BJ (cell line): Measurements from ENCODE around the gene MBD5. TPM values are rescaled to one million over a fixed set of nuclear protein-coding genes. Genes with fewer than 3 reads are reported as not detected.

ENCODE experiments used
- CTCF ChIA-PET: fragments of 350-600 bp; formaldehyde crosslinking; extraction: SDS; loops from one replicate; lab custom pipeline; 2021; ENCODE audit warnings: antibody characterized with exemption, inconsistent platforms; lab: Yijun Ruan, JAX
- POLR2A ChIA-PET: fragments of 300-600 bp; sonication (Branson Sonifier 250); formaldehyde crosslinking; extraction: SDS; loops from one replicate; lab custom pipeline; 2021; ENCODE audit warnings: antibody characterized with exemption; lab: Charles Lee
- DNase-seq: peaks from one replicate; pipeline ENCODE4 v3.0.0-alpha.2; 2011; ENCODE audit warnings: low read depth
- H3K27me3 ChIP-seq: 2 replicates; pipeline ENCODE4 v1.6.0; 2011; ENCODE audit warnings: low read length; ENCODE audit not compliant: control insufficient read depth, insufficient read depth
- H3K36me3 ChIP-seq: 2 replicates; pipeline ENCODE4 v1.5.1; 2011; ENCODE audit warnings: low read length; ENCODE audit not compliant: control insufficient read depth, insufficient read depth
- H3K4me3 ChIP-seq: 2 replicates; pipeline ENCODE4 v1.5.1; 2011; ENCODE audit warnings: low read depth, mild to moderate bottlenecking, control low read depth, low read length
- polyA plus RNA-seq: library from polyadenylated mRNA; depleted of rRNA; stranded (reverse); fragments of >200 nt; gene quantifications from 2 replicates; pipeline ENCODE4 v1.2.3, GENCODE V29; 2011
- TF ChIP-seq, protein P1 (sequence below): IDR thresholded peaks from 2 replicates; pipeline ENCODE4 v1.5.1; 2011; ENCODE audit warnings: low read depth, mild to moderate bottlenecking, control low read depth, inconsistent platforms, low read length, moderate library complexity; ENCODE audit not compliant: insufficient read depth

MBD5 gene
- polyA plus RNA-seq, 1 experiment: 20.4 TPM

DNA sequence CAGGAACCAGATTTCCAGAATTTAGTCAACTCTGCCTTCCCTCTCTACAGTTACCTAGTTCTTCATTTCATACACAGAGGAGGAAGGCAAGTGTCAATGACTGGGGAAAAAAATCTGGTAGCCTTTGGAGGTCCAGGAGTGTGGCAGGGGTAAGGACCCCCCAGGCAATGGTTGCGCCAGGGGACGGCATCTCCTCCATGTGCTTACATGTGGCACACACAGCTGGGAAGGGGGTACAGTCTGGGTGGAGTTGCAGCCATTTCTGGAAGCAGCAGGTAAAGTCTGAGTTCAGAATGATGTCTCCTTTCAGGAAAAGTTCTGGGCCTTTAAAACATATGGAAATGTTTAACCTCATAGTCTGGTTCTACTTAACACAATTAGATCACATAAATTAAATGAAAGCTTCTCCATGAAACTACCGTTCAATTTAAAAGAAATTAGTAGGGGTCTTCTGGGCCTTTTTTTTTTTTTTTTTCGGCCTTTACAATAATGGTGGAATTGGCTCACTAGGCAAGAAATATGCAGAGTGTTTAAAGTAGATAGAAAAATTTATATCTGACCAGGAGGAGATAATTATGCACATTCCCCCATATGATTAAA lies 470.0 kb downstream of the MBD5 start:
- TF ChIP-seq, protein P1, sequence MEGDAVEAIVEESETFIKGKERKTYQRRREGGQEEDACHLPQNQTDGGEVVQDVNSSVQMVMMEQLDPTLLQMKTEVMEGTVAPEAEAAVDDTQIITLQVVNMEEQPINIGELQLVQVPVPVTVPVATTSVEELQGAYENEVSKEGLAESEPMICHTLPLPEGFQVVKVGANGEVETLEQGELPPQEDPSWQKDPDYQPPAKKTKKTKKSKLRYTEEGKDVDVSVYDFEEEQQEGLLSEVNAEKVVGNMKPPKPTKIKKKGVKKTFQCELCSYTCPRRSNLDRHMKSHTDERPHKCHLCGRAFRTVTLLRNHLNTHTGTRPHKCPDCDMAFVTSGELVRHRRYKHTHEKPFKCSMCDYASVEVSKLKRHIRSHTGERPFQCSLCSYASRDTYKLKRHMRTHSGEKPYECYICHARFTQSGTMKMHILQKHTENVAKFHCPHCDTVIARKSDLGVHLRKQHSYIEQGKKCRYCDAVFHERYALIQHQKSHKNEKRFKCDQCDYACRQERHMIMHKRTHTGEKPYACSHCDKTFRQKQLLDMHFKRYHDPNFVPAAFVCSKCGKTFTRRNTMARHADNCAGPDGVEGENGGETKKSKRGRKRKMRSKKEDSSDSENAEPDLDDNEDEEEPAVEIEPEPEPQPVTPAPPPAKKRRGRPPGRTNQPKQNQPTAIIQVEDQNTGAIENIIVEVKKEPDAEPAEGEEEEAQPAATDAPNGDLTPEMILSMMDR: no peak
- Histone ChIP-seq H3K4me3 (no peak overlapping the region), H3K36me3 (no peaks in the 10 kb centered on the region; the same call in 1 of the 2 replicates), H3K27me3 (no peaks in the 10 kb centered on the region)
- DNase-seq: no peak
- CTCF ChIA-PET: no interaction called here
- POLR2A ChIA-PET: no interaction called here

DNA sequence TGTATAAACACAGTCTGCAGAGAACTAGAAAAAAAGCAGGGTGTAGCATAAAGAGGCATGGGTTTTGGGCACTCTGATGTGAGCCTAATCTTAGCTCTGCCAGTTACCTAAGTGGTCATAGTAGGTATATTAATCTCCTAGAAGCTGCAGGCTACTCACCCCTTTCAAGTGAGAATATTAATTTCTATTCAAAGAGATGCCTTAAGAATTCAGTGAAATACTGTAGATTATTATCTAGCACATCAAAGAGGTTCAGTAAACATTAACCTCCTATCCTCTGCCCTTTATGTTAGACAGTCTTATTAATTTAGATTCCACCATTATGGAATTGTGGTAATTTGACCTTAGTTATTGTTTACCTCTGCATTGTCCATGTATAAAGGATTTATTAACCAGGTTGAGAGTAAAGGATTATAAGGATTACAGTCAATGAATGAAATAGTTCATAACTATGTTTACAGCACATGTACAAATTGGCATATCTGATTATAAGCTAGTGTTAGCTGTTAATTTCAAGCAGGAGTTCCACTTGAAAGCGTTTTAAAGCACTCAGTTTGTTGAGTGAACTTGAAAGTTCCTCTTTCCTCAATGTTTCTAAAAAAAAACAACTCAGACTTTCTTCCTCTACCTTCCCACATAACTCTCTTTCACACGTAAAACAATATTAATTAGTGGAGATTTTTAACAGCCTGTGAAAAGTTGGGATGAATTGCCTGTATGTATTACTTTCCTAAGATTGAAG lies 473.1 kb downstream of the MBD5 start:
- TF ChIP-seq, protein P1: no peak
- ChIA-PET POLR2A (interaction anchor here (0.6 kb wide), 1 partner anchor 28 kb away, joined by 11 read pairs; no protein-coding TSS in a partner anchor), CTCF (interaction anchor here (2.3 kb wide), 1 partner anchor 15 kb away, joined by 6 read pairs; no protein-coding TSS in a partner anchor)
- Histone ChIP-seq H3K4me3 (no peak overlapping the region), H3K27me3 (no peaks in the 10 kb centered on the region), H3K36me3 (no peaks in the 10 kb centered on the region; the same call in none of the 2 replicates)
- no peak for DNase-seq

DNA sequence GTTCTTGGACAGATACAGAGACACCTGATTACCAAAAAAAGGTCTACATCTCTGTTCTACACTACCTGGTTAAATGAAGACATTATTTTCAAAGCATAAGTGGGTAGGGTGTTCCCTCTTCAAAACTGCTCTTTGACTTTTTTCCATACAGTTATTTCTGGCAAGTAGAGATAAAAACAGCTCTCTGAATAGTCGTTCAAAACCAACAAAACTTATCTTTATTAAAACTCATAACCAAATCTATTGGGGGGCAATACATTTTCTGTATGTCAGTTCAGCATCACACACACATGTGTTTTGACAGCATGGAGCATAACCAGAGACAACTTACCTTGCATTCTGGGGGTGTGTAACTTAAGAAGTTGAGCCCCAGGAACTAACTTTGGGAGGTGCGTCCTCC lies 474.7 kb downstream of the MBD5 start:
- Histone ChIP-seq H3K4me3 (no peak overlapping the region), H3K27me3 (no peaks in the 10 kb centered on the region), H3K36me3 (no peaks in the 10 kb centered on the region; the same call in 1 of the 2 replicates)
- TF ChIP-seq, protein P1: no peak
- ChIA-PET POLR2A (no interaction called here), CTCF (no interaction called here)
- DNase-seq: no peak

DNA sequence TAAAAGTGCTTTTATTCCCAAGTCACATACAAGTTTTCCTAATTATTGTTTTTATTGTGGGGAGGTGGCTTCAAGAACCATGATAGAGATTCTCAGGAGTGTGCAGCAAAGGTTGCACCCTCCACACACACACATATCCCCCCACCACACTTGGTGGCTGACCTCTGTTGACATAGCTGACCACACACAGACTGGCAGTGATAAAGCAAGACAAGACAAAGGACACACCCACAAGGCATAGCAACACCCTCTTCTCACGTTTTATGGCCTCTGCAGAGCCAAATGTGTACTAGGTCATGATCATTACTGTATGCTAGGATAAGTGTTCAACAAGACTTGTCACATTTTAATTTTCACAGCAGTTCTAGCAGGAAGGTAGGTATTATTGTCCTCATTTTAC lies 480.7 kb downstream of the MBD5 start:
- no peak for DNase-seq
- ChIA-PET CTCF (interaction anchor here (1.3 kb wide), 1 partner anchor 8 kb away, joined by 9 read pairs; no protein-coding TSS in a partner anchor), POLR2A (no interaction called here)
- TF ChIP-seq, protein P1: no peak
- Histone ChIP-seq H3K4me3 (no peak overlapping the region), H3K27me3 (no peaks in the 10 kb centered on the region), H3K36me3 (no peaks in the 10 kb centered on the region; the same call in 1 of the 2 replicates)

DNA sequence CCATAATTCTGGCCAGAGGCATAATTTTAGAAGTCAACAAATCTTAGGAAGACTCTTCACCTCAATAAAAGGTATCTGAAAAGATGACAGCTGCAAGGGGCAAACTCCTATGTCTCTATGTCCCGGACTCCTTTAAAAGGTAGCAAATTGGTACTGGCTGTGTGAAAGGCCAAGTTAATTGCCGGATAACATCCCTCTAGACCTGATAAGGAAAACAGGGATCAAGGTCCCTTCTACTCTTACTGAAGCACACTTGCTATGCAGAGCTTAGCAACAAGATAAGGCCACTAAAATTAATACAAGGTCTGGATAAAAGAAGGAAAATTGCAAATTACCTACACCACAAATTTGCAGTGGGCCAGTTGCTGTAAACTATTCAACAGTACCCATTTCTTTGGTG lies 482.6 kb downstream of the MBD5 start:
- ChIA-PET CTCF (interaction anchor here (0.7 kb wide), 1 partner anchor 466 kb away, joined by 3 read pairs; no protein-coding TSS in a partner anchor), POLR2A (interaction anchor here (0.6 kb wide), 1 partner anchor 483 kb away, joined by 3 read pairs; the partner anchor contains the start of genes MBD5 and ORC4)
- TF ChIP-seq, protein P1: no peak
- H3K36me3 ChIP-seq: no peaks in the 10 kb centered on the region
- no peak for DNase-seq
- no peaks in the 10 kb centered on the region for H3K27me3 ChIP-seq
- H3K4me3 ChIP-seq: no peak overlapping the region
